ENCODE data around the gene PSTPIP1.

Gene PSTPIP1

DNA sequence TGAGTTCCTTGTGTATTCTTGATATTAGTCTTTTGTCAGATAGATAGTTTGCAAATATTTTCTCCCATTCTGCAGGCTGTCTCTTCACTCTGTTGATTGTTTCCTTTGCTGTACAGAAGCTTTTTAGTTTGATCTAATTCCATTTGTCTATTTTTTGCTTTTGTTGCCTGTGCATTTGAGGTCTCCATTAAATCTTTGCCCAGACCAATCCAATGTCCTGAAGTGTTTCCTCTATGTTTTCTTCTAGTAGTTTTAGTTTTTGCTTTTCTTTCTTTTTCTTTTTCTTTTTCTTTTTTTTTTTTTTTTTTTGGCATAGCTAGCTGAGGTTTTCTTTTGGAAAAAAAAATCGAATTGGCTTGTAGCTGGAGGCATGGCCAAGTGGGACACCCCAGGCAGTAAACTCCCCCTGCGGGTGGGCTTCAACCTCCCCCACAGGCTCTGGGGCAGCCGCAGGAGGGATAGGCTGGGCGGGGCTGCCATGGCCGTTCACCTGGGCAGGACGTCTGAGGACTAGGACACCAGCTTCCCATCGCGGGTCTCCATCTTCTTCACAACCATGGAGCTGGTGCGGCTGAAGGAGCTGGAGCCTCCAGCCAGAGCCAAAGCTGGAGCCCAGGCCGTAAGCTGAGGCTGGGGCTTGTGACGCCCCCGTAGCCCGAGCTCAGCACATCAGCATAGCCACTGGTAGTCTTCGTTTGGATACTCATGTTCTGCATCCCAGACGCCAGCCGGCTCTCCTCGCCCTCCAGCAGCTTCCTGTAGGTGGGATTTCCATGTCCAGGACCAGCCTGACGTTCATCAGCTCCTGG is 16.2 kb upstream of the PSTPIP1 start:
- DNase-seq (ENCODE audit: low read depth in 3 of 3): no peak

GRCh38 chr15:76979331-76979925 is 15.5 kb upstream of the PSTPIP1 start:
- DNase-seq (ENCODE audit: low read depth in 3 of 3): no peak

DNA sequence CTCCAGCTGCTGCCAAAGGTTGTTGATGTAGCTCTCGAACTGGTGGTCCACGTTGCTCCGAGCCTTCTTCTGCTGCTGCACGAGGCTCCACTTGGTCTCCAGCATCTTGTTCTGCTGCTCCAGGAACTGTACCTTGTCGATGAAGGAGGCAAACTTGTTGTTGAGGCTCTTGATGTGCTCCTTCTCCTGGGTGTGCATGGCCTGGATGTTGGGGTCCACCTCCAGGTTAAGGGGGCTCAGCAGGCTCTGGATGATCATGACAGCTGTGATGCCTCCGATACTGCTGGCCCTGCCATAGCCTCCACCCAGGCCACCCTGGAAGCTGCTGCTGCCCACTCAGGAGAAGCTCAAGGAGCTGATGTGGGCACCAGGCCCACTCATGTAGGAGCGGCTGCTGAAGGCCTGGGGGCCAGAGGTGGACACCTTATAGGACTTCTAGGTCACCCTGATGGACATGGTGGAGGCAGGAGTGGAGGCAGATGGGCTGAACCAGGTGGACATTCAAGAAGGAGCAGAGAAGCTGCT is 14.9 kb upstream of the PSTPIP1 start:
- no peak for DNase-seq (ENCODE audit: low read depth in 3 of 3)

GRCh38 chr15:76982356-76982755 is 12.6 kb upstream of the PSTPIP1 start:
- no peak for DNase-seq (ENCODE audit: low read depth in 3 of 3)

DNA sequence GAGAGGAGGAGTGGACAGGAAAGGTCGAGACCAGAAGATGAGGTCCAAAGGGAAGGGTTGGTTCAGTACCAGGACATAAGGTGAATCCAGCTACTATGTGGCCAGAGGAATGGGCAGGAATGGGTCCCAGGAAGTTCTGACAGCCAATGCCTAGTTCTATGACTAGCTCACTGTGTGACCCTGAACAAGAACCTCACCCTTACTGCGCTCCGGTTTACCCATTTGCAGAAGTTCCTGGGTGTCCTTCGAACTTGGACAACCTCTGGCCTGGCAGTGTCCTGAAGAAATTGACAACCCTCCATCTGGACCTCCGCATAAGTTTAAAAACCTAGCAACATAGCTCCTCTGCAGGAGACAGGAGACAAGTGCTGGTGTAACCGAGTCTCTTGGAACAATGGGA is 12.2 kb upstream of the PSTPIP1 start:
- DNase-seq (ENCODE audit: low read depth in 3 of 3): no peak

DNA sequence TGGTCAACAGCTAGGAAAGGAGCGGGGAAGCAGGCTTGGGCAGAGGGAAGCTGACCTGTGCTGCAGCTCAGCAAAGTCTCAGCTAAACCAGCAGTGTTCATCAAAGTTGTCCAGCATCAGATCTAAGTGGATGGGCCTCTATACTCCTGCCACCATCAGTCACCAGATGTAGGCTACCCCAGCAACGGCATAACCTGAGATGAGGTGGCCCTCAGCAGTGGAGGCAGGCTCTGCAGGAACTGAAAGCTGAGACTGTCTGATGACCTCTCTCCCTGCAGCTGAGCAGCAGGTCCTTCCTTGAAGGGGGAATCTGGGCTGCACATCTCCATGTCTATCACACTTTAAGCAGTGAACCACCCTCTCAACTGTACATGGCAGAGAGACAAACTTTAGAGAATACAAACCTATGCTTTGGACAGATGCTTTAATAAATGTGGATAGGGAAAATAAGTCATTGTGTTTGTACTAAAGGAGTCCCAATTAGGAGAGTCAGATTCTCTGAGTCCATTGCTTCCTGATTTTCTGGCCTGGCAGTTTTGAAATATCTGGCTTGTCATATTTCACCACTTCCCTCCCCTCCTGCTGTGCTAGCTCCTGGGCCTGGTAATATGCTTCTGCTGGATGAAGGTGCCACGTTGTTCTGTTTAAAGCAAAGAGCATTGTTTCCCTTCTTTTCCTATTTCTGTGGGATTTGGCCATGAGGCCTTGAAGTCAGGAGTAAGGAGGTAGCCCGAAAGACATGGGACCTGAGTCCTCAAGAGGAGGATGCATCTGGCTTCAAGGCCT is 11.1 kb upstream of the PSTPIP1 start:
- DNase-seq (ENCODE audit: low read depth in 3 of 3): no peak

DNA sequence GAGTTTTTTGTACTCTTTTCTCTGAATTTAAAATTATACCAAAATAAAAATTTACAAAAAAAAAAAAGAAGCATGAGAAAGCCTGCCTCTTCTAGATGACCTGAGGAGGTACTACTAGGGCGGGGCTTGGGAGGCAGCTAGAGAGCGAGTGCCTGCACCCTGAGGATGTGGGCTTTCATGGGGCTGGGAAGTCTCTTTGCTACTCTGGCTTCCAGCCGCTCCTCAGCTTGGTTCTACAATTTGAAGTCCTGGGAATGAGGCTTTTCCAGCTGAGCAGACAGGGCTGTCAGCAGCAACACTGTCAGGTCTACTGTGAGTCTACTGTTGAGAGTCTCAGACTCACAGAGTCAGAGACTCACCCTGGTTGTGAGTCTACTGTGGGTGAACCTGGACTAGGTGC is 8.2 kb upstream of the PSTPIP1 start:
- no peak for DNase-seq (ENCODE audit: low read depth in 3 of 3)

DNA sequence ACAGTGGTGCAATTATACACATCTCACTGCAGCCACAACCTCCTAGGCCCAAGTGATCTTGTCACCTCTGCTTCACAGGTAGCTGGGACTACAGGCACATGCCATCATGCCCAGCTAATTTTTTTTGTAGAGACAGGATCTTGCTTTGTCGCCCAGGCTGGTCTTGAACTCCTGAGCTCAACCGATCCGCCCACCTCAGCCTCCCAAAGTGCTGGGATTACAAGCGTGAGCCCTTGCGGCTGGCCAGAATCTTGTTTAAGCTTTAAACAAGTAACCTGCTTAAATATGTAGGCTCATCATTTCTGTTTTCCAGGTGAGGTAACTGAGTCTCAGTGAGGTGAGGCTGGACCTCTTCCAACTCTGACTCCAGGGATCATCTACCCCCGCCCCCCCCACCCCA is 7.7 kb upstream of the PSTPIP1 start:
- DNase-seq (ENCODE audit: low read depth in 3 of 3): no peak

DNA sequence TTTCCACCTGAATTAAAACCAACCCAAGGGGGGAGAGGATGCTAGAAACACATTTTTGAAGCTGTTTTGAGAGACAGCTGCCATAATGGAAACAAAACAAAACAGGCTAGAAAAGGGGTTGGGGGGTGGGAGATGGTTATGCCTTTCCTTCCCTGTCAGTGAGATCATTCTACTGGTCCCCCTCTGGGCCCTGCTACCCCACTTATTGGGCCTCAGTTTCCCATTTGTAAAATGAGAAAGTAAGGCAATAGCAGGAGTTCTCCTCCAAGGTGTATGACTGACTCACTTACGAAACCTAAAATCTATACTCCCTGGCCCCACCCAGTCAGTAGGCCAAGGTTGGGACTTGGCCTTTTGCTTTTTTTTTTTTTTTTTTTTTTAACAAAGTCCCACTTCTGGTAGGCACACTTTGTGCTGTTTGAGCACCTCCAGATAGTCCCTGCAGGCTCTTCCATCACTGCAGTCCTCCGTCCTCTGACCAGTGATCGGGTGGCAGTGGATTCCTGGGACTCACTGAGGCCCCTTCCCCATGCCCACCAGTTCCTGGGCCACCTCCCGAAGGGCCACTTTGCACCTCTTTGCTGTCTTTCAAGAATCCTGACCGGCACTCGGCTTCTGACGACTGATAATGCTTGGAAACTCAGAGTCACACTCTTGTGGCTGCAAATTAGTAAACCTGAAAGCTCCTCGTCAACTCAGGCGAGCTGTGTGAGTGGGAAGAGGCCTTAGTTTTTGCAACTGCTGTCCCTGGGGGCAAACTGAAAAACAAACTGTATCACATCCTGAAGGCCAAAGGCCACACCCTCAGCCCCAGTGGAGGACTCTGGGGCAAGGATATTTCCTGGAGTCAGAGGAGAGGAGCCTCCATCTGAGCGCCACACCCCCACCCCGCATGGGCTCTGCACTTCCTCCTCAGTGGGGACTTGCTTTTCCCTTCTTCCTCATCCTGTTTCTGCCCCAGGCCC is 6.7 kb upstream of the PSTPIP1 start:
- peak; percentile 47 to 77 (median 64) for DNase-seq (ENCODE audit: low read depth in 3 of 3)

DNA sequence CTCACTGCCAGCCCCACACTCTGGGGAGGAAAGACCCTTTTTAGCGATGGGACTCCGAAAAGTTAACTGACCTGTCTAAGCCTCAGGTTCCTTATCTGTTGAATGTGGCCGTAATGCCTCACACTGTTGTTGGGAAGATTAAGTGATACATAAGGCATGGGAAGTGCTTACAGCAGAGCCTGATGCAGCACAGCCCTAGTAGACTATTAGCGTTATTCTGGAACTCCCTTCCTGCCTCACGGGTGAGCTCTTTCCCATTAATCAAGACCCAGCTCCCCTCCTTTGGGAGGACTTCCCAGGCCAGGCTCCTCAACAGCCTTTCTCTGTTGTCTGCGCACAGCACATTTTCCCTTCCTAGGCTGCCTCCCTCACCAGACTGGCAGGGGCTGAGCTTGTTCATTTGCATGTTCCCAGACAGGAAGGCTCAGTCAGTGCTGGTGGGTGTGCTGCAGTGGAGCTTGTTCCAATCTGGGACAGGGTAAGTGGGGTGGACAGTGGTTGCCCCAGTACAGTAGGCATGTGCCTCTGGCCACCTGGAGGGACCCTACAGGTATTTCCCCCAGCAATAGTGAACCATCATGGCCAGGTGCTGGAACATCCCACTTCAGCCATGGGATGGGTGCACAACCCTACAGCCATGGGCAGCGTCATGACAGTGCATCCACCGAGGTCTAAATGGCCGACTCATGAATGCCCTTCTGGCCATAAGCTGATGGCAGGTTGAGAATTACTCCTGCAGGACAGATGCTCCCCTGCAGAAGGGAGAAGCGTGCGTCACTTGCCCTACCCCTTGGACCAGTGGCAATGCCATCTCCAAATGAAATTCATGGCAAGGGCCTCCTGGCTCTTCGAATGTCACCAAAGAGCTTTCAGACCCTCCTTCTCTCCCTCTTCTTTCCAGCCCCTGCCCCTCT is 5.8 kb upstream of the PSTPIP1 start:
- no peak for DNase-seq (ENCODE audit: low read depth in 3 of 3)

DNA sequence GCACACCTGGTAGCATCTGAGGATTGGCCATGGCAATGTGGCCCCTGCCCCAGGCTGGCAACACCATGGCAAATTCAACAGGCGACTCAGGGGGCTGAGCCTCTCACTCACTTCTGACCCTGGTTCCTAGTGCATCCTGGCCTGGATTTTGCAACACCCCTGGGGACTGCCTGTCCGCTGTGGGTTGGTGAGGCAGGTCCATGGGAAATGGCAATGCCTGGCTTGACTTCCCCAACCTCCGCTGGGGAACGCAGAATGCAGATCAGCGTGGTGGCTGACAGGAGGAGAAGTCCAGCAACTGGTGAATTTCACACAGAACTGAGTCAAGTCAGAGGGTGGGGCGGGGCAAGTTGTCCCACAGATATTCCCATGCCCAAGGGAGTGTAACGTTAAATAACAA is 3.9 kb upstream of the PSTPIP1 start:
- no peak for DNase-seq (ENCODE audit: low read depth in 3 of 3)

DNA sequence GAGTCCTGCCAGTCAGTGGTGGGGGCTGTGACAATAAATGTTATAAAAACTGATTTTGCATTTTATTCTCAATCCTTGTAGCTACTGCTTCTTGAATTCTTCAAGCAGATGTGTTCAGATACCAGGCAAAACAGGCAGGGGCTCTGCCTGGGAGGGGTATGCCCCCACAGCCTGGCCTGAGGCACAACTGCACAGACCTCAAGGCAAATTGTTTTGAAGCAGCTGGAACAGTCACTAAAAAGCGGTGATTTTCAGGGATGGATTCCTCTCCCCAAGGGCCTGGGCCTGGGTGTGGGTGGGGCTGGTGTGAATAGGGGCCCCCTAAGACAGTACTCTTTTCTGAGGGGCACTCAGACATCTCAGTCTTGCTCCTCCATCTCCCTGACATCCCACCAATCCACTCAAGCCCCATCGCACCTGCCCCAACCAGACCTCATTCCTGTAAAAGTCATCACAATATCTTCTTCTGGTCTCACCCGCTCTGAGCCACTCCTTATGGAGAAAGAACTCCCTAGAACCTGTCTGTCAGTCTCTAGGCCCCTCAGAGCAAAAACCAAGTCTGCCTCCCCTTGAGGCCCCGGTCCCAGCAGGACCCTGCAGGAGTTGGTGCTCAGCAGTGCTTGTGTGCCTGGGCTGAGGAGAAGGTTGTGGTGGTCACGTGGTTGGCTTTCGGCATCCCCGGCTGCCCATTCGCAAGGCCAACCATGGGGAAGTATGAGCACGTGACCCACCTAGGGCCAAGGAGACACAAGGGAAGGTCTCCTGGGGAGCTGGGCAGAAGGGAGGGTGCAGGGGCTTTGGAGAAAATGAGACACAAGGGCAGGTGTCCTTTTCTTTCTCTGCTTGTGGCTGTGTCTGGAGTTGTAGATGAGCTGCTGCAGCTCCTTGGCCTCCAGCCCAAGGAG is 2.9 kb upstream of the PSTPIP1 start:
- DNase-seq (ENCODE audit: low read depth in 3 of 3): no peak

GRCh38 chr15:76993114-76993725 is 1.7 kb upstream of the PSTPIP1 start:
- no peak for DNase-seq (ENCODE audit: low read depth in 3 of 3)

GRCh38 chr15:76994001-76994400 is 925 bp upstream of the PSTPIP1 start:
- peak in 1 of 3 experiments; percentile 73 for DNase-seq (ENCODE audit: low read depth in 3 of 3)

GRCh38 chr15:76994496-76994895 is 430 bp upstream of the PSTPIP1 start:
- no peak for DNase-seq (ENCODE audit: low read depth in 3 of 3)

GRCh38 chr15:76996076-76996525 is 1.2 kb downstream of the PSTPIP1 start:
- no peak for DNase-seq (ENCODE audit: low read depth in 3 of 3)

GRCh38 chr15:76996526-76997401 is 1.8 kb downstream of the PSTPIP1 start:
- peak in 1 of 3 experiments; percentile 68 for DNase-seq (ENCODE audit: low read depth in 3 of 3)

Measured in stimulated activated CD4-positive, alpha-beta T cell treated with anti-CD3 and anti-CD28 coated beads, TNF-alpha, amount 100 ng/mL, for 24 hours (primary cell).